Astrocyte of the spinal cord (primary cell): ENCODE data around the gene TPPP2.
A peak's percentile ranks its signal among the peaks of the same experiment; 100 is the strongest.

Experiments
- DNase-seq: peaks from one replicate; pipeline ENCODE4 v3.0.0; 2011; ENCODE audit warnings: low read depth, low spot score
- H3K4me3 ChIP-seq: 2 replicates; pipeline ENCODE4 v1.5.1; 2011; ENCODE audit warnings: low read depth, mild to moderate bottlenecking, low read length, moderate library complexity
- in situ Hi-C: cut with HindIII; loops from 2 replicates; pipeline ENCODE4 v1.10.0; 2017; ENCODE audit warnings: low sequenced_read_pairs
- TF ChIP-seq, protein P1 (sequence below): IDR thresholded peaks from 2 replicates; pipeline ENCODE4 v1.5.1; 2012; ENCODE audit warnings: low read depth, mild to moderate bottlenecking, low read length, inconsistent platforms

The TPPP2 gene

DNA sequence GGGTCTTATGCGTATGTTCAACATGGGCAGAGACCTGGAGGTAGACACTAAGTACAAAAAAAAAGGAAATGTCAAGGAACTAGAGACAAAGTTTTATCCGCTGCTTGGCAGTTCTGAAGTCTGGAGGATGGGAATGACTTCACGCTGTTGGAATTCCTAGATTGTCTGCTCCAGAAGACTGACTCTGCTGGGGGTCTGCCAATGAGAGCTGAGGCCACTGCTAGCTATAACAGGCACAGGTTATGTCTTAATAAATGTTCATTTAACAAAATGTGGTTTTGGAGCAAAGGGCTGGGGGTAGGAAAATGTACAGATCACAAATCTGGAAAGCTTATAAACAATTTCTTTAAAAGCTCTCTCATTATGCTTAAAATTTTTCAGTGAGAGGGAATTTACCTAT, 33.5 kb downstream of the TPPP2 start:
- TF ChIP-seq, protein P1, sequence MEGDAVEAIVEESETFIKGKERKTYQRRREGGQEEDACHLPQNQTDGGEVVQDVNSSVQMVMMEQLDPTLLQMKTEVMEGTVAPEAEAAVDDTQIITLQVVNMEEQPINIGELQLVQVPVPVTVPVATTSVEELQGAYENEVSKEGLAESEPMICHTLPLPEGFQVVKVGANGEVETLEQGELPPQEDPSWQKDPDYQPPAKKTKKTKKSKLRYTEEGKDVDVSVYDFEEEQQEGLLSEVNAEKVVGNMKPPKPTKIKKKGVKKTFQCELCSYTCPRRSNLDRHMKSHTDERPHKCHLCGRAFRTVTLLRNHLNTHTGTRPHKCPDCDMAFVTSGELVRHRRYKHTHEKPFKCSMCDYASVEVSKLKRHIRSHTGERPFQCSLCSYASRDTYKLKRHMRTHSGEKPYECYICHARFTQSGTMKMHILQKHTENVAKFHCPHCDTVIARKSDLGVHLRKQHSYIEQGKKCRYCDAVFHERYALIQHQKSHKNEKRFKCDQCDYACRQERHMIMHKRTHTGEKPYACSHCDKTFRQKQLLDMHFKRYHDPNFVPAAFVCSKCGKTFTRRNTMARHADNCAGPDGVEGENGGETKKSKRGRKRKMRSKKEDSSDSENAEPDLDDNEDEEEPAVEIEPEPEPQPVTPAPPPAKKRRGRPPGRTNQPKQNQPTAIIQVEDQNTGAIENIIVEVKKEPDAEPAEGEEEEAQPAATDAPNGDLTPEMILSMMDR: no peak
- peak; percentile 79 for DNase-seq
- in situ Hi-C loops: no loop called here
- H3K4me3 ChIP-seq: no peak overlapping the region

DNA sequence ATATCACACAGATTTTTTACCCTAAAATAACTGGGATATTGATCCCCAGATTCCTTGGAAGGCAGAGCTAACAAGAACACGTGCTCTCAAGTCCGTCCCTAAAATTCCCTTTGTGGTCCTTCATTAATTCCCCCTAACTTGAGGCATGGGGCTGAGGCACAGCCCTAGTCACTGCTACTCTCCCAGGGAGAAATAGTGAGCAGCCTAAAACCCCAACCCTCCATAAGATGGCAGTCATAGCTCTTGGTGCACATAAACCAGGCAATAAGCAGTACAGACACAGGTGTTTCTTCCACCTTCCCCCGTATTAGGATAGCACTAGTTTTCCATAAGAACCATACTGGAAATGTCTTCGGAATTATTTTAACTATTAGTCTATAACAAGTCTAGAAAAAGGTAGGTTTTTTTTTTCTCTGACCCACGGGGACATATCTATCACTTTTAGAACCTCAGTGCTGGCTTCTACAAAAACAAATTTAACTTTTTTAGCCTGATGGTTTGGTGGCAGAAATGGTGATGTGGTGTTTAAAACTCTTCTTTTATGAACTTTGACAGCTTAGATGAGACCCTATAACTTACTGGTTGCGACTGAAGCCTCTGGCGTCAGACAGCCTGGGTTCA, 37.0 kb downstream of the TPPP2 start:
- no peak overlapping the region for H3K4me3 ChIP-seq
- TF ChIP-seq, protein P1: peak; percentile 39
- in situ Hi-C loops: no loop called here
- DNase-seq: no peak

DNA sequence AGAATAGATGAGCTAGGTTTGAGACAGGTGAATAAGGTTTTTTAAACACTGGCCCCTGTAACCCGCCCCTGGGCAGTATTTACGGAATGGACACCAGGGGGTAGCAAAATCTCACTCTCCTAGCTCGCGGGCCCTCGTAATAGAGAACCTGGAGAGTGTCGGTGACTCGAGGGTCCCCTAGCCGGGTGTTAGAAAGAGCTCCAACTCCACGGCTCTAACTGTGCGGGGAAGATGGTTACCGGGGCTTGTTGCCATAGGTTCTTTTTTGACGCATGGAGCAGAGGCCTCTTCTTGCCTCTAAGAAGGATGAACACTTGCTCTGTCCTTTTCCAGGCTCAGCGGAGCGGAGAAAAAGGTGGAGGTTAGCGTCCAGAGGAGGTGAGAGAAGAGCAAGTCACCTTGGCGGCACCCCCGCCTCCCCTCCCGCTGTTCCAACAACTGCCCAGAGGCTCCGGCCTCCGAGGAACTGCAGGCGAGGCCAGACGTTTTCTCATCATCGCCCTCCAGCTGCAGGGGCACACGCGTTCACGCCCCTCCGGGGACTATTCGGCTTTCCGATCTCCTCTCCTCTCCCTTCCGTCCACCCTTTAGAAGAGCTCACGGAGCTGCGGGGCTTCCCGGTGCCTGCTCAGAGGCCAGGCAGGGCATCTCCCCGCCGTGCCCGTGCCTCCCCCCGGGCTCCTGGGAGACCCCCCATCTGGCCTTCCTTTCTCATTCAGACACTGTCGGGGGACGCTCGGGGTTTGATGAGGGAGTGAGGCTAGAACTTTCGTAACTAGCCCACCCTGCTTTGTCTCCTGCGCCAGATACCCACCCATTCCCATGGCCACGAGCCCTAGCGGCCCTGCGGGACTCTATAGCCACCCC, 38.7 kb downstream of the TPPP2 start:
- peak overlapping the region; percentile 86 for H3K4me3 ChIP-seq
- in situ Hi-C loops: no loop called here
- peak; percentile 57 for DNase-seq

DNA sequence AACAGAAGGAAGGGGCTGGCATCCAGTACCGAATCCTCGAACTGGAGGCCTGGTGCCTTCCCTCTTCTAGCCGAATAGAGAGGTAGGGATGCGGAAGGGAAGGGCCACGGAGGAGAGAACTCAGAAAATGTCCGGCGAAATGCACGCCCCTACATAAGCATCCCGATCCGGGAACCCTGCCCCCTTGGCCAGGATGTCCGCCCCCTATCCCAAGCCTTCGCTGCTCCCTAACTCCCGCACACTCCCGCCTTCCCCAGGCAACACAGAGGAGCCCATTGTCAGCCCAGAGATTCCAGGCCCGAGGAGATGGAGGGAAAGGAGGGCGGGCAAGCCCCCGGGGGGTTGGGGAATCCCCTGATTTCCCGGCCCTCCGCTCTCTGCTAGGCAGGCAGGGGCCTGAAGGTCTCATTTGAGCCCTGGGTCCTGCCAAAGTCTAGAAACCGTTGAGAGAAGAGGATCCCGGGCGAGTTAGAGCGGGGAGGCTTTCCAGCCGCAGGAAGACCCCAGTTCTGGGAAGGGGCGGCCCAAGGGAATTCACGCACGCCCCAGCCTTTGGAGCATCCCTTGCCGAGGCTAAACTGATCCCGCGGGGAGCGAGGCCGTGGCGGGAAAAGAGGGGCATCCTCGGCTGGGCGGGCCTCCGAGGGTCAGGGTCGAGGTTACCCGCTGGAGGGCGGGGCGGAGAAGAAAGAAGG, 39.5 kb downstream of the TPPP2 start:
- H3K4me3 ChIP-seq: peak overlapping the region; percentile 86
- in situ Hi-C loops: no loop called here
- TF ChIP-seq, protein P1: no peak
- peak; percentile 41 for DNase-seq

More for the DNA sequence above, 38.7 kb downstream of the TPPP2 start:
- TF ChIP-seq, protein P1: peak; percentile 69

DNA sequence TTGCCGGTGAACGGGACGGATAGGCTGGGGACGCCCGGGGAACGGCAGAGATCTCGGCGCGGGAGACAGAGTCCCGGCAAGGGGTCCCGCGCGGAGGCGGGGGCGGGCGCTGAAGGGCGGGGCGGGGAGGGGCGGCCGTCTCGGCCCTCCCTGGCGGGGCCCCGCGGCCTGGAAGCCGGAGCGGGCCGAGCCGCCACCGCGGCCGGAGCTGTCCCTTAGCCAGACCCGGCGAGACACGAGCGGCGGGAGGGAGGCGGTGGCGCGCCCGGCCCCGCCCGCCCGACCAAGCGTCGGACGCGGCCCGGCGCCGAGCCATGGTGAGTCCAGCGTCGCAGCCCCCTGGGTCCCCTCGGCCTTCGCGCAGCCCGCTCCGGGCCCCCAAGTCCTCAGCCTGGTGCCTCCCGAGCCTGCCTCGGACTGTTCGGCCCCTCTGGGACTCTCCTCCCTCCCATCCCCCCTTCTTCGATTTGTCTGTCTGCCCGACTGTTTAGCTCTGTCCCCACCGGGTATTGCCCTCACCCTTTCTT, 40.1 kb downstream of the TPPP2 start, which contains the start of gene ARHGEF40:
TSS of gene ARHGEF40 (plus strand) at position 222 of the 527 bp plus-strand sequence. CDS start at position 315, 93 bp downstream.
- H3K4me3 ChIP-seq: peak within 1 kb of the TSS; percentile 86
- DNase-seq: peak; percentile 47
- TF ChIP-seq, protein P1: no peak
- in situ Hi-C loops: no loop called here

DNA sequence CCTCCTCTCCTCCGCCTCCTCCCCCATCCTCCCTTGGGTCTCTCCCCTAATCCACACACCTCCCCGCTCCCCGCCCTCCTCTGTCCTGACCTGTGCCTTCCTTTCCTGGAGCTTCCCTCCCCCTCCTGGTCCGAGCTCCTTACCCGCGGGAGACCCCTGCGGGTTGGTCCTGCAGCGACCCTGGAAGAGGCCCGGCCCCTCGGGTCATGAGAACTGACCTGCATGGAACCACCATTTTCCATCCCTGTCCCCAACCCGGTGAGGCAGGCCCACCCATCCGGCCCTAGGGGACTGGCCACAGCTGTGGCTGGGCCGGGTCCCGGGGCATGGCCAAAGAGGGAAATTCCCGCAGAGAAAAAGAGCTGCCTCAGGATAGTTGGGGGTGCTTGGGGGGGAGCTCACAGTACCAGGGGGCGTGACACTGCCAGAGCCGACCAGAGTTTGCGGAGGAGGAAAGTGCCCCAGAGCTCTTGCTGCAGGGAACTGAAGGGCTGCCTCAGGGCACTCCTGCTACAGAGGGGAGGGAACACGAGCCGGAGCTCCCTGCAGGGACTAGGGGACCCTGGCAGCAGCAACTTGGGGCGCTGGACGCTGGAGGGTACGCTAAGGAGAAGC, 40.7 kb downstream of the TPPP2 start:
- in situ Hi-C loops: no loop called here
- peak; percentile 67 for DNase-seq
- H3K4me3 ChIP-seq: peak overlapping the region; percentile 86
- TF ChIP-seq, protein P1: no peak
